Umbilical cord (tissue), 2 donors: ENCODE results near the gene TLX1. TPM values are rescaled to one million over a fixed set of nuclear protein-coding genes. Genes with fewer than 3 reads are reported as not detected.

ENCODE experiments used
- DNase-seq: peaks from one replicate; pipeline ENCODE4 v3.0.0-alpha.2; 2015; ENCODE audit warnings: low spot score
- total RNA-seq: library from RNA; depleted of rRNA; stranded (reverse); fragments of >200 nt; gene quantifications from one replicate; pipeline ENCODE4 v1.2.3, GENCODE V29; 2014; ENCODE audit warnings: low replicate concordance; ENCODE audit not compliant: insufficient read depth

TLX1 gene
- total RNA-seq: 3.4 TPM

GRCh38 chr10:101130984-101131961 lies at the start of gene TLX1:
Gene TLX1, plus strand, starts transcription at chr10:101131300. Its CDS starts 242 bp downstream, at chr10:101131542.
- no peak for DNase-seq

GRCh38 chr10:101085846-101086245 lies 45.3 kb upstream of the TLX1 start:
- no peak for DNase-seq

GRCh38 chr10:101087376-101087775 lies 43.7 kb upstream of the TLX1 start:
- DNase-seq: no peak

- DNase-seq: no peak
Observed at GRCh38 chr10:101087965-101088364, 43.1 kb upstream of the TLX1 start.

- DNase-seq: no peak
Observed at GRCh38 chr10:101089520-101090299, 41.4 kb upstream of the TLX1 start.

- no peak for DNase-seq
Observed at GRCh38 chr10:101090597-101090996, 40.5 kb upstream of the TLX1 start.

GRCh38 chr10:101091546-101092290 lies 39.4 kb upstream of the TLX1 start:
- DNase-seq: no peak

GRCh38 chr10:101092881-101093354 lies 38.2 kb upstream of the TLX1 start:
- no peak for DNase-seq

GRCh38 chr10:101094121-101094879 lies 36.8 kb upstream of the TLX1 start:
- no peak for DNase-seq

GRCh38 chr10:101095004-101095403 lies 36.1 kb upstream of the TLX1 start:
- DNase-seq: no peak

- peak; percentile 57 for DNase-seq
Observed at GRCh38 chr10:101095550-101096213, 35.4 kb upstream of the TLX1 start.

GRCh38 chr10:101096378-101096777 lies 34.7 kb upstream of the TLX1 start:
- DNase-seq: no peak

GRCh38 chr10:101097881-101098280 lies 33.2 kb upstream of the TLX1 start:
- DNase-seq: no peak

GRCh38 chr10:101099901-101100300 lies 31.2 kb upstream of the TLX1 start:
- DNase-seq: no peak

GRCh38 chr10:101101372-101101881 lies 29.7 kb upstream of the TLX1 start:
- no peak for DNase-seq

GRCh38 chr10:101103430-101103829 lies 27.7 kb upstream of the TLX1 start:
- no peak for DNase-seq

GRCh38 chr10:101106351-101106750 lies 24.7 kb upstream of the TLX1 start:
- no peak for DNase-seq

- DNase-seq: no peak
Observed at GRCh38 chr10:101107771-101108170, 23.3 kb upstream of the TLX1 start.

GRCh38 chr10:101110856-101111523 lies 20.1 kb upstream of the TLX1 start:
- no peak for DNase-seq
